Suprapubic skin (tissue), 4 donors: ENCODE results near the gene ABLIM2.

Source experiments
- EP300 ChIP-seq: sonication (generic); formaldehyde crosslinking; IDR thresholded peaks from one replicate; pipeline ENCODE4 v1.6.1; 2017; ENCODE audit warnings: antibody characterized with exemption
- POLR2A ChIP-seq, 2 donors: fragments of 450-650 bp; IDR thresholded peaks; one replicate each; pipeline ENCODE4 v1.6.1; 2017; ENCODE audit warnings: antibody characterized with exemption in 2 of 2, mild to moderate bottlenecking in 2 of 2, moderate library complexity in 2 of 2
- POLR2AphosphoS5 ChIP-seq, 3 donors: sonication (generic); formaldehyde crosslinking; IDR thresholded peaks; one replicate each; pipeline ENCODE4 v1.6.1; 2017; ENCODE audit warnings: antibody characterized with exemption in 3 of 3
- TF ChIP-seq, protein P1 (sequence below), 2 donors: fragments of 200-600 bp in 1 of 2; fragments of 450-650 bp in 1 of 2; sonication (generic) in 1 of 2; IDR thresholded peaks; one replicate each; pipeline ENCODE4 v1.5.1; 2016 to 2019; ENCODE audit warnings: antibody characterized with exemption in 2 of 2, mild to moderate bottlenecking in 1 of 2, moderate library complexity in 1 of 2

DNA sequence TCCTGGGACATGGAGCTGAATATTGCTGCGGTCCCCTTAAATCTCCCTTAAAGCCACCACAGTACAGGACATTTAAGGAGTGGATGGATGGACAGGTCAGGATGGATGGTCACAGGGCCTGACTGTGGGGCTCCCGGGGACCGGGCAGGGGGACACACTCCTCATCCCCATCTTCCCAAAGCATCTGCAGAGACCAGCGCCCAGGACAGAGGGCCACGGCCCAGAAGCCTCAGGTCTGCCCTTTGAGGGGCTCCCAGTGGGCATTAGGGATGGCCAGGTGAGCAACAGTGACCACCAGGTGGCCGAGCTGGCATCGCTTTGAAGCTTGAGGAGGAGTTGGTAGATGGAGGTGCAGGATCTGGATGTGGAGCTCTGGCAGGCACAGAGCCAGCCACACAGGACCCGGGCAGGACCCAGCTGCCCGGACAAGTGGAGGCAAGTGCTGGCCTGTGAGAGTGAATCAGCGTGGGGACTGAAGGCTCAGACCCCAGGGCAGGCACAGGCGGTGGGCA lies 51.4 kb downstream of the ABLIM2 start:
- TF ChIP-seq, protein P1, sequence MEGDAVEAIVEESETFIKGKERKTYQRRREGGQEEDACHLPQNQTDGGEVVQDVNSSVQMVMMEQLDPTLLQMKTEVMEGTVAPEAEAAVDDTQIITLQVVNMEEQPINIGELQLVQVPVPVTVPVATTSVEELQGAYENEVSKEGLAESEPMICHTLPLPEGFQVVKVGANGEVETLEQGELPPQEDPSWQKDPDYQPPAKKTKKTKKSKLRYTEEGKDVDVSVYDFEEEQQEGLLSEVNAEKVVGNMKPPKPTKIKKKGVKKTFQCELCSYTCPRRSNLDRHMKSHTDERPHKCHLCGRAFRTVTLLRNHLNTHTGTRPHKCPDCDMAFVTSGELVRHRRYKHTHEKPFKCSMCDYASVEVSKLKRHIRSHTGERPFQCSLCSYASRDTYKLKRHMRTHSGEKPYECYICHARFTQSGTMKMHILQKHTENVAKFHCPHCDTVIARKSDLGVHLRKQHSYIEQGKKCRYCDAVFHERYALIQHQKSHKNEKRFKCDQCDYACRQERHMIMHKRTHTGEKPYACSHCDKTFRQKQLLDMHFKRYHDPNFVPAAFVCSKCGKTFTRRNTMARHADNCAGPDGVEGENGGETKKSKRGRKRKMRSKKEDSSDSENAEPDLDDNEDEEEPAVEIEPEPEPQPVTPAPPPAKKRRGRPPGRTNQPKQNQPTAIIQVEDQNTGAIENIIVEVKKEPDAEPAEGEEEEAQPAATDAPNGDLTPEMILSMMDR (IDR thresholded peaks at IDR 0.05), result no peak
- no peak for TF ChIP-seq POLR2AphosphoS5 (IDR thresholded peaks at IDR 0.05)
- no peak for TF ChIP-seq EP300
- TF ChIP-seq POLR2A (IDR thresholded peaks at IDR 0.05), result no peak
